IMR-90 (cell line): ENCODE measurements around the gene KANK3. TPM values are rescaled to one million over a fixed set of nuclear protein-coding genes. Genes with fewer than 3 reads are reported as not detected.
A peak's percentile ranks its signal among the peaks of the same experiment; 100 is the strongest.

ENCODE experiments used
- ATAC-seq: fragments of 200-7000 bp; cut with Tn5 transposase; 2 replicates; pipeline ENCODE4 v1.9.1; 2020; ENCODE audit warnings: low read depth, mild to moderate bottlenecking, moderate library complexity
- BruUV-seq: library from RNA; stranded (reverse); fragments of 400-500 nt; replicated peaks from 2 replicates; lab custom pipeline; 2021; lab: Mats Ljungman, UMichigan
- CTCF ChIA-PET: fragments of 300-600 bp; formaldehyde crosslinking; extraction: SDS; loops from one replicate; lab custom pipeline; 2021; ENCODE audit warnings: antibody characterized with exemption; lab: Yijun Ruan, JAX
- POLR2A ChIA-PET: fragments of 300-600 bp; sonication (Branson Sonifier 250); formaldehyde crosslinking; loops from one replicate; lab custom pipeline; 2022; ENCODE audit warnings: antibody characterized with exemption; ENCODE audit not compliant: unreplicated experiment; lab: Charles Lee
- DNase-seq: peaks from one replicate; pipeline ENCODE4 v3.0.0; 2013
- H2AFZ ChIP-seq: replicated peaks from 2 replicates; pipeline ENCODE3; 2013; ENCODE audit warnings: low read length, mild to moderate bottlenecking; ENCODE audit not compliant: poor library complexity
- H2AK5ac ChIP-seq: 2 replicates; pipeline ENCODE4 v1.6.1; 2013; ENCODE audit warnings: low read depth, low read length, inconsistent platforms
- H2AK9ac ChIP-seq: replicated peaks from 2 replicates; pipeline ENCODE3; 2013; ENCODE audit warnings: mild to moderate bottlenecking, low read depth, low read length, moderate library complexity; ENCODE audit not compliant: poor library complexity
- H2BK120ac ChIP-seq: 2 replicates; pipeline ENCODE4 v1.6.1; 2013; ENCODE audit warnings: low read depth, low read length, inconsistent platforms
- H2BK15ac ChIP-seq: 3 replicates; pipeline ENCODE4 v1.6.1; 2013; ENCODE audit warnings: low read depth, low read length, inconsistent platforms
- H2BK20ac ChIP-seq: 2 replicates; pipeline ENCODE4 v1.6.1; 2013; ENCODE audit warnings: low read depth, mild to moderate bottlenecking, inconsistent platforms, low read length, moderate library complexity
- H2BK5ac ChIP-seq: 2 replicates; pipeline ENCODE4 v1.6.1; 2013; ENCODE audit warnings: mild to moderate bottlenecking, low read depth, low read length, inconsistent platforms; ENCODE audit not compliant: poor library complexity, severe bottlenecking
- H3K14ac ChIP-seq: replicated peaks from 2 replicates; pipeline ENCODE4 v1.6.1; 2013; ENCODE audit warnings: low read depth, low read length, inconsistent platforms
- H3K18ac ChIP-seq: 2 replicates; pipeline ENCODE4 v1.6.1; 2013; ENCODE audit warnings: low read depth, low read length, control low read depth
- H3K23ac ChIP-seq: 2 replicates; pipeline ENCODE4 v1.6.1; 2013; ENCODE audit warnings: low read depth, low read length, inconsistent platforms
- H3K27ac ChIP-seq: 2 replicates; pipeline ENCODE4 v1.5.1; 2013; ENCODE audit warnings: mild to moderate bottlenecking, control low read depth, low read length; ENCODE audit not compliant: insufficient read depth
- H3K27me3 ChIP-seq: 2 replicates; pipeline ENCODE4 v1.6.1; 2013; ENCODE audit warnings: low read length; ENCODE audit not compliant: control insufficient read depth, insufficient read depth
- H3K36me3 ChIP-seq: 2 replicates; pipeline ENCODE4 v1.6.1; 2013; ENCODE audit warnings: low read length, mixed read lengths; ENCODE audit not compliant: control insufficient read depth, insufficient read depth
- H3K4ac ChIP-seq: 2 replicates; pipeline ENCODE4 v1.6.1; 2013; ENCODE audit warnings: low read depth, low read length, inconsistent platforms
- H3K4me1 ChIP-seq: 2 replicates; pipeline ENCODE4 v1.6.1; 2013; ENCODE audit warnings: low read length, mixed read lengths; ENCODE audit not compliant: control insufficient read depth, insufficient read depth
- H3K4me2 ChIP-seq: 2 replicates; pipeline ENCODE4 v1.6.1; 2013; ENCODE audit warnings: low read depth, mild to moderate bottlenecking, control low read depth, low read length, moderate library complexity
- H3K4me3 ChIP-seq: 2 replicates; pipeline ENCODE4 v1.5.1; 2013; ENCODE audit warnings: low read depth, mild to moderate bottlenecking, control low read depth, low read length, moderate library complexity; ENCODE audit not compliant: insufficient read depth
- H3K56ac ChIP-seq: 2 replicates; pipeline ENCODE4 v1.6.1; 2013; ENCODE audit warnings: low read length, inconsistent platforms; ENCODE audit not compliant: insufficient read depth; ENCODE audit errors: extremely low read depth
- H3K79me1 ChIP-seq, 2 experiments: 2 replicates each; pipeline ENCODE4 v1.6.1; 2013; ENCODE audit warnings: low read length in 2 of 2, inconsistent platforms in 1 of 2, low read depth in 1 of 2
- H3K9ac ChIP-seq: 2 replicates; pipeline ENCODE4 v1.6.1; 2013; ENCODE audit warnings: low read depth, low read length, control low read depth
- H3K9me1 ChIP-seq: 2 replicates; pipeline ENCODE4 v1.6.1; 2013; ENCODE audit warnings: low read length, inconsistent platforms; ENCODE audit not compliant: insufficient read depth
- H3K9me3 ChIP-seq: 2 replicates; pipeline ENCODE4 v1.6.1; 2013; ENCODE audit warnings: low read length; ENCODE audit not compliant: control insufficient read depth, insufficient read depth
- H4K20me1 ChIP-seq: 2 replicates; pipeline ENCODE4 v1.6.1; 2013; ENCODE audit warnings: low read length, inconsistent platforms; ENCODE audit not compliant: insufficient read depth
- H4K5ac ChIP-seq: 2 replicates; pipeline ENCODE4 v1.6.1; 2013; ENCODE audit warnings: mild to moderate bottlenecking, low read depth, low read length, control low read depth
- H4K8ac ChIP-seq, 2 experiments: 2 replicates each; pipeline ENCODE4 v1.6.1; 2013; ENCODE audit warnings: low read depth in 2 of 2, low read length in 2 of 2, control low read depth in 1 of 2, inconsistent platforms in 1 of 2
- H4K91ac ChIP-seq: 2 replicates; pipeline ENCODE4 v1.6.1; 2013; ENCODE audit warnings: low read depth, low read length, inconsistent platforms; ENCODE audit not compliant: insufficient read depth
- BHLHE40 ChIP-seq: fragments of 150-350 bp; IDR thresholded peaks from 2 replicates; pipeline ENCODE4 v1.6.1; 2016; ENCODE audit warnings: mild to moderate bottlenecking, low read depth, low read length
- CEBPB ChIP-seq: IDR thresholded peaks from 2 replicates; pipeline ENCODE4 v1.6.1; 2012; ENCODE audit warnings: low read depth, low read length, improper control_type of control experiment
- CHD1 ChIP-seq: IDR thresholded peaks from 2 replicates; pipeline ENCODE4 v1.6.1; 2012; ENCODE audit warnings: low read depth, low read length, improper control_type of control experiment
- ELK1 ChIP-seq: fragments of 150-350 bp; IDR thresholded peaks from 2 replicates; pipeline ENCODE4 v1.6.1; 2016; ENCODE audit warnings: low read depth, mild to moderate bottlenecking, low read length, moderate library complexity, borderline replicate concordance
- MAFK ChIP-seq: IDR thresholded peaks from 2 replicates; pipeline ENCODE4 v1.6.1; 2012; ENCODE audit warnings: low read depth, low read length, improper control_type of control experiment
- MAZ ChIP-seq: IDR thresholded peaks from 2 replicates; pipeline ENCODE4 v1.6.1; 2012; ENCODE audit warnings: low read depth, mild to moderate bottlenecking, low read length, improper control_type of control experiment, moderate library complexity, borderline replicate concordance
- MXI1 ChIP-seq: IDR thresholded peaks from 2 replicates; pipeline ENCODE4 v1.6.1; 2012; ENCODE audit warnings: low read depth, mild to moderate bottlenecking, low read length, moderate library complexity, borderline replicate concordance
- NFE2L2 ChIP-seq: fragments of 150-350 bp; IDR thresholded peaks from 2 replicates; pipeline ENCODE4 v1.6.1; 2016; ENCODE audit warnings: low read depth, mild to moderate bottlenecking, low read length
- POLR2A ChIP-seq: IDR thresholded peaks from 2 replicates; pipeline ENCODE4 v1.6.1; 2012; ENCODE audit warnings: mild to moderate bottlenecking, low read depth, low read length
- RAD21 ChIP-seq: IDR thresholded peaks from 2 replicates; pipeline ENCODE4 v1.6.1; 2012; ENCODE audit warnings: low read length, improper control_type of control experiment
- RCOR1 ChIP-seq: IDR thresholded peaks from 2 replicates; pipeline ENCODE4 v1.6.1; 2012; ENCODE audit warnings: mild to moderate bottlenecking, low read length, improper control_type of control experiment; ENCODE audit not compliant: insufficient replicate concordance
- SMC3 ChIP-seq: fragments of 150-350 bp; IDR thresholded peaks from 2 replicates; pipeline ENCODE4 v1.6.1; 2016; ENCODE audit warnings: low read depth, mild to moderate bottlenecking, antibody characterized with exemption, low read length, moderate library complexity
- WGBS, 2 experiments: methylation state at CpG; one replicate each; pipeline versions ENCODE4 v1.1.5 to v1.1.7; 2013; ENCODE audit warnings: missing lambda C conversion rate in 2 of 2; ENCODE audit not compliant: insufficient read length in 1 of 2; ENCODE audit errors: extremely low coverage in 2 of 2; 5-methylcytosine and 5-hydroxymethylcytosine counted together
- dilution Hi-C: fragments of 300-500 bp; cut with HindIII; formaldehyde crosslinking; loops from one replicate; pipeline ENCODE4 v1.14.3; 2018; ENCODE audit warnings: low sequenced_read_pairs; ENCODE audit not compliant: unreplicated experiment
- in situ Hi-C: fragments of 300-500 bp; cut with MboI; formaldehyde crosslinking; loops from 3 replicates; pipeline ENCODE4 v1.14.3; 2019; ENCODE audit warnings: low sequenced_read_pairs, inconsistent platforms, mixed read lengths
- intact Hi-C: fragments of 100-400 bp; cut with micrococcal nuclease; formaldehyde crosslinking; loops from 2 replicates; pipeline ENCODE4 v1.10.0; 2022
- polyA plus RNA-seq, 3 experiments: library from polyadenylated mRNA; depleted of rRNA; stranded (reverse); fragments of >200 nt; gene quantifications; 2 replicates each; pipeline ENCODE4 v1.2.3, GENCODE V29; 2012; ENCODE audit warnings: low replicate concordance in 1 of 3
- total RNA-seq: library from RNA; depleted of rRNA; stranded (reverse); fragments of >200 nt; gene quantifications from 2 replicates; pipeline ENCODE4 v1.2.3, GENCODE V29; 2012
- TF ChIP-seq, protein P1 (sequence below): fragments of 150-350 bp; IDR thresholded peaks from 2 replicates; pipeline ENCODE4 v1.6.1; 2017; ENCODE audit warnings: mild to moderate bottlenecking, antibody characterized with exemption, low read length, low read depth
- TF ChIP-seq, protein P2 (sequence below): conservative IDR thresholded peaks from 2 replicates; pipeline ENCODE4 v1.5.1; 2012; ENCODE audit warnings: mild to moderate bottlenecking, low read depth, low read length, improper control_type of control experiment

KANK3 gene
- total and polyA plus RNA-seq, 2 of the 4 experiments (the other 2 are of a cell fraction) = 0.07 TPM; not detected in 1

GRCh38 chr19:8324186-8325050 is 18.6 kb downstream of the KANK3 start:
- no peak overlapping the region for H3K14ac ChIP-seq
- POLR2A ChIA-PET = no interaction called here
- in situ Hi-C loops (loop anchor here (5.0 kb wide), 1 partner anchor 253 kb away; the partner anchor contains the start of gene MYO1F), intact Hi-C loops (no loop called here), dilution Hi-C loops (no loop called here)
- peaks cover 6% of the 10 kb centered on the region for H3K9me3 ChIP-seq
- no peak overlapping the region for H2AK5ac ChIP-seq
- H3K36me3 ChIP-seq = peaks cover 13% of the 10 kb centered on the region
- H4K20me1 ChIP-seq = peaks cover 31% of the 10 kb centered on the region
- H3K9me1 ChIP-seq = peaks cover 8% of the 10 kb centered on the region; the same call in 1 of the 2 replicates
- peak overlapping the region; percentile 72 for H2AK9ac ChIP-seq
- peaks cover 9% of the 10 kb centered on the region for H3K4me1 ChIP-seq
- H4K91ac ChIP-seq = no peak overlapping the region
- H3K23ac ChIP-seq = no peak overlapping the region
- H4K5ac ChIP-seq = no peak overlapping the region
- H3K27me3 ChIP-seq = no peaks in the 10 kb centered on the region; the same call in 1 of the 2 replicates
- no peak overlapping the region for H3K56ac ChIP-seq
- no peak overlapping the region for H3K27ac ChIP-seq
- no peak overlapping the region for H2BK20ac ChIP-seq
- no peak overlapping the region for H2BK5ac ChIP-seq
- no peak overlapping the region for H2BK15ac ChIP-seq
- CTCF ChIA-PET = no interaction called here
- H3K4me3 ChIP-seq = no peak overlapping the region
- ATAC-seq (no peak), DNase-seq (no peak)
- no peak overlapping the region for H4K8ac ChIP-seq
- H2AFZ ChIP-seq = peak overlapping the region; percentile 9
- H3K4me2 ChIP-seq = no peak overlapping the region
- H3K4ac ChIP-seq = no peak overlapping the region
- H2BK120ac ChIP-seq = no peak overlapping the region
- H3K79me1 ChIP-seq = peaks cover 26 to 52% of the 10 kb centered on the region in 2 experiments
- H3K18ac ChIP-seq = no peak overlapping the region
- H3K9ac ChIP-seq = no peak overlapping the region
- BruUV-seq = no TSS peak
- 87% methylated on average over 12 of the region's 17 CpGs; no CpG with 5 or more reads in 1 of the 2 experiments for WGBS, 2 experiments
- no peak for TF ChIP-seq RAD21
- no peak for TF ChIP-seq MXI1
- TF ChIP-seq SMC3 = no peak
- TF ChIP-seq, protein P1, sequence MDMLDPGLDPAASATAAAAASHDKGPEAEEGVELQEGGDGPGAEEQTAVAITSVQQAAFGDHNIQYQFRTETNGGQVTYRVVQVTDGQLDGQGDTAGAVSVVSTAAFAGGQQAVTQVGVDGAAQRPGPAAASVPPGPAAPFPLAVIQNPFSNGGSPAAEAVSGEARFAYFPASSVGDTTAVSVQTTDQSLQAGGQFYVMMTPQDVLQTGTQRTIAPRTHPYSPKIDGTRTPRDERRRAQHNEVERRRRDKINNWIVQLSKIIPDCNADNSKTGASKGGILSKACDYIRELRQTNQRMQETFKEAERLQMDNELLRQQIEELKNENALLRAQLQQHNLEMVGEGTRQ = no peak
- no peak for TF ChIP-seq ELK1
- TF ChIP-seq POLR2A = no peak; the same call in 1 of the 2 replicates
- no peak for TF ChIP-seq NFE2L2
- no peak for TF ChIP-seq MAFK
- TF ChIP-seq CHD1 = no peak
- TF ChIP-seq RCOR1 = no peak
- TF ChIP-seq, protein P2, sequence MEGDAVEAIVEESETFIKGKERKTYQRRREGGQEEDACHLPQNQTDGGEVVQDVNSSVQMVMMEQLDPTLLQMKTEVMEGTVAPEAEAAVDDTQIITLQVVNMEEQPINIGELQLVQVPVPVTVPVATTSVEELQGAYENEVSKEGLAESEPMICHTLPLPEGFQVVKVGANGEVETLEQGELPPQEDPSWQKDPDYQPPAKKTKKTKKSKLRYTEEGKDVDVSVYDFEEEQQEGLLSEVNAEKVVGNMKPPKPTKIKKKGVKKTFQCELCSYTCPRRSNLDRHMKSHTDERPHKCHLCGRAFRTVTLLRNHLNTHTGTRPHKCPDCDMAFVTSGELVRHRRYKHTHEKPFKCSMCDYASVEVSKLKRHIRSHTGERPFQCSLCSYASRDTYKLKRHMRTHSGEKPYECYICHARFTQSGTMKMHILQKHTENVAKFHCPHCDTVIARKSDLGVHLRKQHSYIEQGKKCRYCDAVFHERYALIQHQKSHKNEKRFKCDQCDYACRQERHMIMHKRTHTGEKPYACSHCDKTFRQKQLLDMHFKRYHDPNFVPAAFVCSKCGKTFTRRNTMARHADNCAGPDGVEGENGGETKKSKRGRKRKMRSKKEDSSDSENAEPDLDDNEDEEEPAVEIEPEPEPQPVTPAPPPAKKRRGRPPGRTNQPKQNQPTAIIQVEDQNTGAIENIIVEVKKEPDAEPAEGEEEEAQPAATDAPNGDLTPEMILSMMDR = no peak
- no peak for TF ChIP-seq BHLHE40
- no peak for TF ChIP-seq MAZ
- no peak for TF ChIP-seq CEBPB
